ENCODE results near the gene WDR5. TPM values are rescaled to one million over a fixed set of nuclear protein-coding genes. Genes with fewer than 3 reads are reported as not detected.
A peak's percentile ranks its signal among the peaks of the same experiment; 100 is the strongest.

Gene WDR5
- total and polyA plus RNA-seq, 12 donors: 14.0 to 22.5 (median 17.8) TPM

DNA sequence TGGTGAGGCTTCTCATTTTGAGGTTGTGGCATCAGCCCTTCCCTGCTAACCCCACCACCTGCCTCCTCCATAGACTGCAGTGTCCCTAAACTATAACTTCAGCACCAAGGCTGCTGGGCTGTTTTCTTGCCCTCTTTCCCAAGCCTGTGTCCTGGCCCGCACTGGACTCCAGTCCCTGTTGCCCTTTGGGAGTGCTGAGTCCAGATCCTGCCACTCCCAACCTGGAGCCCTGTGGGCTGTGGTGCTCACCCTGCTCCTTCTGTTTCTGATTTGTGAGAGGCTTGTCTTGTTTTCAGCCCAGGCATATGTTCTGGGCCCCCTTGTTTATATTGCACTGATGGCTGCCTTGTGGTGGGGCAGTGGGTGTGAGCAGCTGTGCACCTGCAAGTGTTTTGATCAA lies 68.2 kb downstream of the WDR5 start:
- H3K4me1 ChIP-seq: peaks cover 7 to 34% (median 18%) of the 10 kb centered on the region in 9 donors
- peak in 1 of 2 donors; percentile 2 for DNase-seq
- ATAC-seq: no peak
- TF ChIP-seq, protein P1, sequence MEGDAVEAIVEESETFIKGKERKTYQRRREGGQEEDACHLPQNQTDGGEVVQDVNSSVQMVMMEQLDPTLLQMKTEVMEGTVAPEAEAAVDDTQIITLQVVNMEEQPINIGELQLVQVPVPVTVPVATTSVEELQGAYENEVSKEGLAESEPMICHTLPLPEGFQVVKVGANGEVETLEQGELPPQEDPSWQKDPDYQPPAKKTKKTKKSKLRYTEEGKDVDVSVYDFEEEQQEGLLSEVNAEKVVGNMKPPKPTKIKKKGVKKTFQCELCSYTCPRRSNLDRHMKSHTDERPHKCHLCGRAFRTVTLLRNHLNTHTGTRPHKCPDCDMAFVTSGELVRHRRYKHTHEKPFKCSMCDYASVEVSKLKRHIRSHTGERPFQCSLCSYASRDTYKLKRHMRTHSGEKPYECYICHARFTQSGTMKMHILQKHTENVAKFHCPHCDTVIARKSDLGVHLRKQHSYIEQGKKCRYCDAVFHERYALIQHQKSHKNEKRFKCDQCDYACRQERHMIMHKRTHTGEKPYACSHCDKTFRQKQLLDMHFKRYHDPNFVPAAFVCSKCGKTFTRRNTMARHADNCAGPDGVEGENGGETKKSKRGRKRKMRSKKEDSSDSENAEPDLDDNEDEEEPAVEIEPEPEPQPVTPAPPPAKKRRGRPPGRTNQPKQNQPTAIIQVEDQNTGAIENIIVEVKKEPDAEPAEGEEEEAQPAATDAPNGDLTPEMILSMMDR (IDR thresholded peaks at IDR 0.05): no peak
- H3K4me3 ChIP-seq: no peak overlapping the region
- H3K27ac ChIP-seq: no peak overlapping the region
- WGBS, 2 donors: 98 to 100% methylated on average over 1 of the region's 1 CpG
- peaks cover 0 to 36% (median 12%) of the 10 kb centered on the region in 11 donors for H3K9me3 ChIP-seq
- intact Hi-C loops (cut with DNase I): no loop called here
- no peaks in the 10 kb centered on the region for H3K27me3 ChIP-seq
- no peaks in the 10 kb centered on the region for H3K36me3 ChIP-seq

DNA sequence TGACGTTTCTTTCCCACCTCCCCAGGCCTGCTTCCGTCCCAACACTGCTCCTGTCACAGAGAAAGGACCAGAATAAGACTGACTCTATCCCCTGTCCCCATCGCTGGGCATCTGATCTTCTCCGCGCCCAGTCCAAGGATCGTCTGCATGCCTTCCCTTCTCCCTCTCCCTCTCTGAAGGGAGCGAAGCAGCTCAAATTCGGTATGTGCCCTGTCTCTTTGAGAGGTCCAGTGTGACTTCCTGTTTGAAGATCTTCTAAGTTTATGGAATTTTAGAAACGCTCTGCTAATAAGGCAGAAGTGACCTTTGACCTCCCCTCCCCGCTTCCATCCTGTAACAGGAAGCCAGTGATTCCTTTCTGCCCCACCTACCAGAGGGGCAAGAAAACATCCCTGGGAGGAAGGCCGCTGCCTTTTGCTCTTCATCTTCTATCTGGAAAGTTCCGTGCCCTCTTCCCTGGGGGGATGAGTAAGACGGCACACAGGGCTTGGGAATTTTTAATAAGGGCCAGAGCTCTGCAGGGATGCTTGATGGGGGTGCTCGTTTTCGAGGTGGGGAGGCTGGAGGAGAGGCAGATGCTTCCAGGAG lies 69.2 kb downstream of the WDR5 start:
- H3K9me3 ChIP-seq: peaks cover 0 to 36% (median 12%) of the 10 kb centered on the region in 11 donors
- TF ChIP-seq, protein P1 (IDR thresholded peaks at IDR 0.05): no peak
- peak; percentile 7 to 57 for DNase-seq
- H3K4me1 ChIP-seq: peaks cover 7 to 43% (median 18%) of the 10 kb centered on the region in 9 donors
- H3K4me3 ChIP-seq: no peak overlapping the region
- no peaks in the 10 kb centered on the region for H3K36me3 ChIP-seq
- H3K27me3 ChIP-seq: no peaks in the 10 kb centered on the region
- WGBS, 2 donors: 59 to 60% methylated on average over 15 of the region's 15 CpGs
- ATAC-seq: peak in 3 of 8 donors; percentile 11 to 28 (median 18)
- H3K27ac ChIP-seq: peak overlapping the region in 8 of 10 donors; percentile 7 to 64 (median 53)
- intact Hi-C loops (cut with DNase I): no loop called here

DNA sequence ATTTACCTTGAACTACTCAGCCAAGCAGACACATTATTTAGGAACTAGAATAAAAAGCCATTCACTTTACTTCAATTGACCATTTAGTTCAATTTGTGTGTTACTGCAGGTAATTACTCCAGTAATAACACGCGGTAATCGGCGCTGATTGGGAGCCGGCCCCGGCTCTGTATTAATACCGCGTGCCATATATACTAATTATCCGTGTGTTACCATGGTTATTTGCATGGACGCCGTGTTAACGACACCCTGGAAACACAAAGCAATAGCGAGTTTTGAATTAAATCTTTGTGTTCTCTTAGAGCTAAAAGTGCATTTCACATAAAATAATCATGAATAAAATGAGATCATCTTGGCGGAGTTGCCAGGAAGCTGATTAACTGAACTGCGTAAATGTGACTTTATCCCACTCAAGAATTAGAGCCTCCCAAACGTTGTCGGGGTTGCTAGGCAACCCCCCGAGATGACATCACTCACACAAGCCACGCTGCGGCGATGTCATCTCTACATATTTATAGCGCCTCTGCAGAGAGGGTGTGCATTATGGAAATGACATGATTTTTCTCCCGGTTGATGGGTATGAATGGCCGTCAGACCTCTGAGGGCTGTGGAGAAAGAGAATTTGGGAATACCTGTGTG lies 69.9 kb downstream of the WDR5 start:
- intact Hi-C loops (cut with DNase I): no loop called here
- WGBS, 2 donors: 48 to 56% methylated on average over 24 of the region's 24 CpGs
- no peaks in the 10 kb centered on the region for H3K27me3 ChIP-seq
- H3K27ac ChIP-seq: peak overlapping the region in 8 of 10 donors; percentile 7 to 64 (median 53)
- H3K4me1 ChIP-seq: peaks cover 10 to 50% (median 24%) of the 10 kb centered on the region in 9 donors
- peak; percentile 56 to 77 for DNase-seq
- no peak overlapping the region for H3K4me3 ChIP-seq
- H3K36me3 ChIP-seq: no peaks in the 10 kb centered on the region
- H3K9me3 ChIP-seq: peaks cover 0 to 31% (median 12%) of the 10 kb centered on the region in 11 donors
- TF ChIP-seq, protein P1 (IDR thresholded peaks at IDR 0.05): no peak
- peak in 7 of 8 donors; percentile 56 to 86 (median 71) for ATAC-seq

DNA sequence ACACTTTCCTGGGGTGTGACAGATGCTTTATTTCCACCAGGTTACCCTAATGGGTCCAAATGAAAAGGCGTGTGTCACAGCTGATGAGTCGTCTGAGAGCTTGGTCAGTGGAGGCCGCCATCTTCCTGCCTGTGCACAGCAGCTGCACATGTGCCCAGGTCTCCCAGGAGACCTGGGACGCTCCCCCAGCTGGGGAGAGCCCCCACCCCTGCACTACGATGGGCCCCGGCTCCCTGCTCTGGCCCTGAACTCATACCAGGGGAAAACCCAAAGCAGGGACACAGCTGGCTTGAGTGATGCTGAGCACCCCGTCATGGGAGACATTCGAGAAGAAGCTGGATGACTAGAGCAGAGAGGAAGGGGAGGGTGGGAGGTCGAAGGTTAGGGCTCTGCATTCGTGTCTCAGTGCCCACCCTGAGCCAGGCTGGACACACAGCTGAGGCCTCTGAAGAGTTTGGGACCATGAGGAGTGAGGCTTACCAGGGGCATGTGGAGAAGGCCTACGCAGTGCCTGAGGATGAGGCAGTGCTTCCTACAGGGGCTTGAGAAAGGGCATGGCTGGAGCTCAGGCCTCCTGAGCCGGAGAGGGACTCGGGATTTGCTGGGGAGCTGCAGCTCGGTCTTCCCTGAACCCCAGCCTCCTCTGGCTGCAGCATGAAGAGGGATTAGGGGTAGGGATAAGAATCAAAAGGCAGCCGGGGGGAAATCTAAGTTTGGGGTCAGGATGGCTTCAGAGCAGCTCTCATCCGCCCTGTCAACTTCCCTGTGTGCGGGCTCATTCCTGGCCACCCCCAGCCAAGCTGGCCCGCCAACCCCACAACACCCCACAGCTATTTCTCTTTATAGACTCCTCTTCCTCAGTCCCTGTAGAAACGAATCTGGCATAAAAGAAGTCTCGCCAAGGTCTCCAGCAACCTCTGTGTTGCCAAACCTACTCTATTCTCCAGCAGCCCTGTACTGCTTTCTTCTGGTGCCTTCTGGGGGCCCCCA lies 70.7 kb downstream of the WDR5 start:
- intact Hi-C loops (cut with DNase I): no loop called here
- Histone ChIP-seq H3K4me1 (peaks cover 17 to 57% (median 31%) of the 10 kb centered on the region in 9 donors), H3K9me3 (peaks cover 0 to 24% (median 12%) of the 10 kb centered on the region in 11 donors), H3K27ac (peak overlapping the region in 5 of 10 donors; percentile 14 to 64 (median 25)), H3K27me3 (no peaks in the 10 kb centered on the region), H3K36me3 (no peaks in the 10 kb centered on the region), H3K4me3 (no peak overlapping the region)
- peak in 1 of 2 donors; percentile 5 for DNase-seq
- 83 to 87% methylated on average over 20 of the region's 20 CpGs for WGBS, 2 donors
- ATAC-seq: peak in 1 of 8 donors; percentile 3
- TF ChIP-seq, protein P1 (IDR thresholded peaks at IDR 0.05): no peak

Measured in heart right ventricle (tissue), 16 donors.